ENCODE measurements around the gene ANKRD33B. TPM values are rescaled to one million over a fixed set of nuclear protein-coding genes. Genes with fewer than 3 reads are reported as not detected.

ANKRD33B gene
- total and polyA plus RNA-seq, 2 of the 8 experiments (the other 6 are each of a cell fraction or from before 2014, with no cell fraction given): 6.9 to 20.6 TPM

DNA sequence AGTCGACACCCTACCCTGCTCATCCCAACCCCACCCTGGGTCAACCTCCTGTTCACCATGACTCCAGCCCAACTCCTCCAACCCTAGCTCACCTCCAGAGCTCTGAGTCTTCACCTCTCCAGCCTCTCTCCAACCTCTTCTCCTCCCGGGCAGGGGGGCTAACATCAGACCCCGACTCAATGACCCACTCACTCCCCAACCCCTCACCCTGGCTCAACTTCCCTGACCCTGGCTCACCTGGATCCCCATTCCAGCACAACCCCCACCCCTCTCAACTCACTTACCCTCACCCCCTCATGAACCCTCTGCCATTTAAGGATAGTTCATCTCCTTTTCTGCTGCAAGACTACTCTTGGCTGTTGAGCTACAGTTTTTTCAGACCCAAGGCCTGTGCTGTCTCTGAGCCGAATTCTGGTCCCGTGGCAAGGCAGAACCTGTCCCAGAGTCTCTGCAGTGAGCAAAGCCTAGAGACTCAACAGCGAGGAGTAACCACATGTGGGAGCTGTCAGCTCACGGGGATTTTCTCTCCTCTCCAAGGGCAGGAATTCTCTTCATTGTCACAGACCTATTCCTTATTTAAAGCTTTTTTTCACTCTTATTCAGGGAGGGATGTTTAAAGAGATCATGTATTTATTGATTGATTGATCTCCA lies 29.8 kb downstream of the ANKRD33B start:
- 0 out of 2 replicates have a peak overlapping the region, but pooled peaks have one; percentile 40 for H2BK15ac ChIP-seq (ENCODE audit: low read length)
- H4K5ac ChIP-seq (ENCODE audit: insufficient read length, low read depth, low read length): no peak overlapping the region
- no peak overlapping the region for H3K23ac ChIP-seq (ENCODE audit: insufficient read length)
- no peak overlapping the region for H2BK5ac ChIP-seq (ENCODE audit: low read depth, low read length)
- no peak overlapping the region for H3K4ac ChIP-seq (replicated peaks; ENCODE audit: insufficient read length, low read depth, low read length)
- no peaks in the 10 kb centered on the region for H3K9me3 ChIP-seq (ENCODE audit: insufficient read depth in 2 of 2, low read depth in 1 of 2, low read length in 1 of 2)
- DNase-seq (ENCODE audit: low read depth in 1 of 2, low spot score in 2 of 2) (no peak), FAIRE-seq (no peak)
- 80% methylated on average over 6 of the region's 7 CpGs; no CpG with 5 or more reads in 1 of the 2 experiments for WGBS, 2 experiments (ENCODE audit: extremely low coverage in 1 of 2, insufficient coverage in 1 of 2, insufficient read length in 1 of 2, insufficient replicate concordance in 2 of 2, low coverage in 1 of 2, low lambda C conversion rate in 2 of 2, missing lambda C conversion rate in 1 of 2)
- H3K79me1 ChIP-seq (ENCODE audit: low read depth, low read length): no peaks in the 10 kb centered on the region; the same call in 1 of the 2 replicates
- no peak overlapping the region for H3K4me2 ChIP-seq (ENCODE audit: insufficient read depth in 1 of 2, low read depth in 2 of 2, low read length in 2 of 2)
- H2BK20ac ChIP-seq (ENCODE audit: low read length): no peak overlapping the region
- no peaks in the 10 kb centered on the region; a peak in 1 of 4 replicates for H3K79me2 ChIP-seq (ENCODE audit: control insufficient read depth in 1 of 2, insufficient read depth in 2 of 2, low read length in 2 of 2)
- no peak overlapping the region for H2AK5ac ChIP-seq (ENCODE audit: low read depth, low read length)
- no peaks in the 10 kb centered on the region for H3K36me3 ChIP-seq (ENCODE audit: control insufficient read depth in 2 of 4, insufficient read depth in 4 of 4, low read length in 3 of 4)
- ChIA-PET CTCF (ENCODE audit: partially characterized antibody) (interaction anchor here (0.6 to 3.9 kb wide), 17 partner anchors 12 to 142 kb away, joined by 3 to 17 read pairs (median 5); no protein-coding TSS in a partner anchor), POLR2A (ENCODE audit: partially characterized antibody) (interaction anchor here (1.0 kb wide), 1 partner anchor 14 kb away, joined by 3 read pairs; no protein-coding TSS in a partner anchor)
- no peak overlapping the region for H3K27ac ChIP-seq (ENCODE audit: low read depth, low read length)
- peaks cover 3 to 10% (median 4%) of the 10 kb centered on the region in 4 experiments; a peak in 6 of 7 replicates for H3K4me1 ChIP-seq (replicated peaks in 1 of 4; ENCODE audit: control insufficient read depth in 3 of 4, insufficient read depth in 4 of 4, low read length in 3 of 4)
- H4K20me1 ChIP-seq (replicated peaks in 1 of 2; ENCODE audit: control insufficient read depth in 1 of 2, insufficient read depth in 2 of 2, low read length in 2 of 2): no peaks in the 10 kb centered on the region
- H3K18ac ChIP-seq (ENCODE audit: extremely low read depth, low read length): no peak overlapping the region
- TF ChIP-seq, protein P1, sequence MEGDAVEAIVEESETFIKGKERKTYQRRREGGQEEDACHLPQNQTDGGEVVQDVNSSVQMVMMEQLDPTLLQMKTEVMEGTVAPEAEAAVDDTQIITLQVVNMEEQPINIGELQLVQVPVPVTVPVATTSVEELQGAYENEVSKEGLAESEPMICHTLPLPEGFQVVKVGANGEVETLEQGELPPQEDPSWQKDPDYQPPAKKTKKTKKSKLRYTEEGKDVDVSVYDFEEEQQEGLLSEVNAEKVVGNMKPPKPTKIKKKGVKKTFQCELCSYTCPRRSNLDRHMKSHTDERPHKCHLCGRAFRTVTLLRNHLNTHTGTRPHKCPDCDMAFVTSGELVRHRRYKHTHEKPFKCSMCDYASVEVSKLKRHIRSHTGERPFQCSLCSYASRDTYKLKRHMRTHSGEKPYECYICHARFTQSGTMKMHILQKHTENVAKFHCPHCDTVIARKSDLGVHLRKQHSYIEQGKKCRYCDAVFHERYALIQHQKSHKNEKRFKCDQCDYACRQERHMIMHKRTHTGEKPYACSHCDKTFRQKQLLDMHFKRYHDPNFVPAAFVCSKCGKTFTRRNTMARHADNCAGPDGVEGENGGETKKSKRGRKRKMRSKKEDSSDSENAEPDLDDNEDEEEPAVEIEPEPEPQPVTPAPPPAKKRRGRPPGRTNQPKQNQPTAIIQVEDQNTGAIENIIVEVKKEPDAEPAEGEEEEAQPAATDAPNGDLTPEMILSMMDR (IDR thresholded peaks at IDR 0.05; ENCODE audit: control extremely low read depth in 1 of 3, insufficient read depth in 1 of 3, low read depth in 1 of 3, low read length in 3 of 3): peak; percentile 8 to 20 (median 8); a peak in 3 of 4 replicates
- TF ChIP-seq SIN3A (conservative IDR thresholded peaks at IDR 0.05 in 1 of 2, IDR thresholded peaks at IDR 0.05 in 1 of 2; ENCODE audit: low read depth in 1 of 2, low read length in 2 of 2) (no peak), SAP30 (IDR thresholded peaks at IDR 0.05; ENCODE audit: insufficient read depth, insufficient replicate concordance, low read length) (no peak), TCF12 (IDR thresholded peaks at IDR 0.05; ENCODE audit: low read depth, low read length) (no peak), RAD21 (IDR thresholded peaks at IDR 0.05 in 1 of 2, conservative IDR thresholded peaks at IDR 0.05 in 1 of 2; ENCODE audit: low read depth in 2 of 2, low read length in 2 of 2) (peak; percentile 44 to 62), BCL11A (IDR thresholded peaks at IDR 0.05; ENCODE audit: low read depth in 2 of 2, low read length in 2 of 2) (no peak)
- no peak overlapping the region for H3K14ac ChIP-seq (ENCODE audit: insufficient read length)
- no peak overlapping the region for H3K4me3 ChIP-seq (ENCODE audit: extremely low read depth in 1 of 4, insufficient read depth in 2 of 4, low read depth in 3 of 4, low read length in 4 of 4)
- H2BK12ac ChIP-seq (ENCODE audit: low read depth, low read length): no peak overlapping the region; the same call in 1 of the 2 replicates
- no peaks in the 10 kb centered on the region for H3K23me2 ChIP-seq (ENCODE audit: low read depth, low read length)
- H2AFZ ChIP-seq (ENCODE audit: low read length): no peak overlapping the region
- H3K56ac ChIP-seq (replicated peaks; ENCODE audit: insufficient read length, low read depth, low read length): no peak overlapping the region
- H2BK120ac ChIP-seq (replicated peaks; ENCODE audit: low read depth, low read length): no peak overlapping the region
- H4K91ac ChIP-seq (replicated peaks; ENCODE audit: insufficient read length, low read length): no peak overlapping the region
- H3K9ac ChIP-seq (replicated peaks in 1 of 4; ENCODE audit: extremely low read depth in 1 of 4, low read depth in 3 of 4, low read length in 3 of 4): no peak overlapping the region
- peak overlapping the region; percentile 8; the same call in 1 of the 2 replicates for H4K8ac ChIP-seq (ENCODE audit: extremely low read depth, insufficient read depth, low read length)
- no peaks in the 10 kb centered on the region for H3K27me3 ChIP-seq (replicated peaks in 1 of 4; ENCODE audit: control insufficient read depth in 3 of 4, extremely low read depth in 1 of 4, insufficient read depth in 3 of 4, low read length in 3 of 4)
